B cell (primary cell): ENCODE data around the gene CCDC39. TPM values are rescaled to one million over a fixed set of nuclear protein-coding genes. Genes with fewer than 3 reads are reported as not detected.

Experiments used
- ATAC-seq: fragments of 200-7000 bp; cut with Tn5 transposase; one replicate; pipeline ENCODE4 v1.10.0; 2021; ENCODE audit warnings: low read depth, mild to moderate bottlenecking, moderate number of reproducible peaks, moderate library complexity
- CTCF ChIA-PET: fragments of 350-600 bp; sonication (Branson Sonifier 250); formaldehyde crosslinking; loops from one replicate; lab custom pipeline; 2021; ENCODE audit warnings: antibody characterized with exemption, inconsistent platforms; lab: Charles Lee
- POLR2A ChIA-PET: fragments of 350-600 bp; sonication (Branson Sonifier 250); formaldehyde crosslinking; loops from one replicate; lab custom pipeline; 2021; ENCODE audit warnings: antibody characterized with exemption; lab: Charles Lee
- DNase-seq: peaks from one replicate; pipeline ENCODE4 v3.0.0; 2013
- H2AFZ ChIP-seq: 2 replicates; pipeline ENCODE4 v1.6.1; 2012; ENCODE audit warnings: mild to moderate bottlenecking, low read depth, low read length; ENCODE audit not compliant: insufficient read depth, poor library complexity, severe bottlenecking
- H3K27ac ChIP-seq, 2 donors: 1 replicate in 1 of 2; 2 replicates in 1 of 2; pipeline ENCODE4 v1.5.1; 2012 to 2013; ENCODE audit warnings: low read length in 2 of 2, mild to moderate bottlenecking in 2 of 2, moderate library complexity in 1 of 2
- H3K27me3 ChIP-seq, 4 experiments: fragments of 200-600 bp in 1 of 4; sonication (generic) in 1 of 4; replicated peaks in 1 of 4; 1 replicate in 2 of 4; 2 replicates in 2 of 4; pipeline versions ENCODE4 v1.6.1 to v1.7.0; 2013 to 2016; ENCODE audit warnings: low read length in 3 of 4, mild to moderate bottlenecking in 2 of 4, mixed read lengths in 1 of 4, moderate library complexity in 1 of 4; ENCODE audit not compliant: insufficient read depth in 4 of 4, control insufficient read depth in 3 of 4; ENCODE audit errors: control extremely low read depth in 1 of 4
- H3K36me3 ChIP-seq, 2 experiments: replicated peaks in 1 of 2; 1 replicate in 1 of 2; 2 replicates in 1 of 2; pipeline versions ENCODE4 v1.6.1 to v1.7.1; 2013; ENCODE audit warnings: low read length in 1 of 2; ENCODE audit not compliant: insufficient read depth in 2 of 2, control insufficient read depth in 1 of 2; ENCODE audit errors: control extremely low read depth in 1 of 2, extremely low read depth in 1 of 2
- H3K4me1 ChIP-seq, 2 donors: fragments of 200-600 bp in 1 of 2; sonication (generic) in 1 of 2; 1 replicate in 1 of 2; 2 replicates in 1 of 2; pipeline versions ENCODE4 v1.5.1 to v1.6.1; 2013 to 2017; ENCODE audit warnings: low read length in 2 of 2; ENCODE audit not compliant: control insufficient read depth in 2 of 2, insufficient read depth in 2 of 2
- H3K4me2 ChIP-seq: replicated peaks from 2 replicates; pipeline ENCODE3; 2012; ENCODE audit warnings: mild to moderate bottlenecking, low read depth, low read length; ENCODE audit not compliant: poor library complexity, severe bottlenecking
- H3K4me3 ChIP-seq, 5 experiments: fragments of 200-600 bp in 1 of 5; sonication (generic) in 1 of 5; 1 replicate in 3 of 5; 2 replicates in 2 of 5; pipeline versions ENCODE4 v1.5.1 to v1.7.0; 2011 to 2016; ENCODE audit warnings: low read length in 4 of 5, mild to moderate bottlenecking in 4 of 5, low read depth in 2 of 5, control low read depth in 1 of 5, moderate library complexity in 1 of 5; ENCODE audit not compliant: insufficient read depth in 1 of 5; ENCODE audit errors: control extremely low read depth in 1 of 5, extremely low read depth in 1 of 5
- H3K79me2 ChIP-seq: fragments of 200-600 bp; sonication (generic); one replicate; pipeline ENCODE4 v1.6.0; 2016; ENCODE audit warnings: low read length; ENCODE audit not compliant: control insufficient read depth, insufficient read depth
- H3K9ac ChIP-seq: fragments of 200-600 bp; sonication (generic); 2 replicates; pipeline ENCODE4 v1.6.1; 2017; ENCODE audit warnings: mild to moderate bottlenecking, low read length, moderate library complexity
- H3K9me3 ChIP-seq, 3 donors: one replicate each; pipeline versions ENCODE4 v1.6.1 to v1.7.1; 2013; ENCODE audit warnings: low read length in 2 of 3; ENCODE audit not compliant: control insufficient read depth in 2 of 3, insufficient read depth in 1 of 3; ENCODE audit errors: control extremely low read depth in 1 of 3
- H4K20me1 ChIP-seq: 2 replicates; pipeline ENCODE4 v1.6.0; 2012; ENCODE audit warnings: mild to moderate bottlenecking, low read length; ENCODE audit not compliant: insufficient read depth, control insufficient read depth, poor library complexity, severe bottlenecking
- H3K27ac Mint-ChIP-seq: one replicate; pipeline ENCODE4 v1.8.0; 2021; ENCODE audit warnings: mixed read lengths
- H3K27me3 Mint-ChIP-seq: one replicate; pipeline ENCODE4 v1.8.0; 2021; ENCODE audit warnings: mixed read lengths
- H3K4me1 Mint-ChIP-seq: one replicate; pipeline ENCODE4 v1.8.0; 2021; ENCODE audit warnings: mixed read lengths
- H3K4me3 Mint-ChIP-seq: one replicate; pipeline ENCODE4 v1.8.0; 2021; ENCODE audit warnings: mixed read lengths
- H3K9me3 Mint-ChIP-seq: one replicate; pipeline ENCODE4 v1.8.0; 2022; ENCODE audit warnings: mixed read lengths; ENCODE audit not compliant: insufficient read depth
- EZH2 ChIP-seq: IDR thresholded peaks from 2 replicates; pipeline ENCODE4 v1.6.1; 2012; ENCODE audit warnings: borderline replicate concordance, low read depth, mild to moderate bottlenecking, moderate library complexity, low read length; ENCODE audit not compliant: insufficient read depth, poor library complexity, severe bottlenecking
- WGBS: methylation state at CpG from one replicate; pipeline ENCODE4 v1.1.5; 2013; ENCODE audit warnings: missing lambda C conversion rate; ENCODE audit not compliant: insufficient coverage; 5-methylcytosine and 5-hydroxymethylcytosine counted together
- intact Hi-C: fragments of 100-400 bp; cut with micrococcal nuclease; formaldehyde crosslinking; loops from one replicate; pipeline ENCODE4 v1.10.0; 2022
- polyA plus RNA-seq: library from polyadenylated mRNA; depleted of rRNA; stranded (reverse); fragments of >200 nt; gene quantifications from 2 replicates; pipeline ENCODE4 v1.2.3, GENCODE V29; 2012
- total RNA-seq, 2 donors: library from RNA; stranded (reverse); fragments of 120-200 nt in 1 of 2; gene quantifications; 1 replicate in 1 of 2; 2 replicates in 1 of 2; pipeline versions ENCODE4 v1.2.3 to v1.2.4, GENCODE V29; 2013 to 2022
- TF ChIP-seq, protein P1 (sequence below): fragments of 200-600 bp; IDR thresholded peaks from one replicate; pipeline ENCODE4 v1.8.0; 2022; ENCODE audit warnings: antibody characterized with exemption, mild to moderate bottlenecking

CCDC39 gene
- total and polyA plus RNA-seq, 2 donors (not counting 1 experiment from before 2014, with no cell fraction given): not detected

DNA sequence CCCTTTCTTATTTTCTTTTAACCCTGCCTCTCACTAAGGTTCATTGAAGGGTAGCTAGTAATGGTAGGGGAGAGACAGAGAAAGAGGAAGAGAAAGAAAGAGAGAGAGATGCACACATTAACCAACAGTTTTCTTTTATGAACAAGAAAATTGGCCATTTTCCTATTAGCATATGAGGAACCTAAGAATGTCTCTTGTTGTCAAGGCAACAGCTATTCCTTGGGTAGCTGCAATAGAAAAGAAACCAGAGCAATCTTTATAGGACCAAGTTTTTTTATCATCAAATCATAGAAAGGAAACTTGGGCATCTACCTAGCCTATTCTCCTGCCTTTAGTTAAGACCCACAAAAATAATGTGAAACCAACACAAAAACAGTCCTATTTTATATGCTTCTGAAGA lies 15.0 kb upstream of the CCDC39 start:
- Mint-ChIP-seq H3K4me3 (no peak overlapping the region), H3K9me3 (no peaks in the 10 kb centered on the region), H3K4me1 (no peaks in the 10 kb centered on the region), H3K27me3 (peaks cover 21% of the 10 kb centered on the region), H3K27ac (no peak overlapping the region)
- TF ChIP-seq, protein P1, sequence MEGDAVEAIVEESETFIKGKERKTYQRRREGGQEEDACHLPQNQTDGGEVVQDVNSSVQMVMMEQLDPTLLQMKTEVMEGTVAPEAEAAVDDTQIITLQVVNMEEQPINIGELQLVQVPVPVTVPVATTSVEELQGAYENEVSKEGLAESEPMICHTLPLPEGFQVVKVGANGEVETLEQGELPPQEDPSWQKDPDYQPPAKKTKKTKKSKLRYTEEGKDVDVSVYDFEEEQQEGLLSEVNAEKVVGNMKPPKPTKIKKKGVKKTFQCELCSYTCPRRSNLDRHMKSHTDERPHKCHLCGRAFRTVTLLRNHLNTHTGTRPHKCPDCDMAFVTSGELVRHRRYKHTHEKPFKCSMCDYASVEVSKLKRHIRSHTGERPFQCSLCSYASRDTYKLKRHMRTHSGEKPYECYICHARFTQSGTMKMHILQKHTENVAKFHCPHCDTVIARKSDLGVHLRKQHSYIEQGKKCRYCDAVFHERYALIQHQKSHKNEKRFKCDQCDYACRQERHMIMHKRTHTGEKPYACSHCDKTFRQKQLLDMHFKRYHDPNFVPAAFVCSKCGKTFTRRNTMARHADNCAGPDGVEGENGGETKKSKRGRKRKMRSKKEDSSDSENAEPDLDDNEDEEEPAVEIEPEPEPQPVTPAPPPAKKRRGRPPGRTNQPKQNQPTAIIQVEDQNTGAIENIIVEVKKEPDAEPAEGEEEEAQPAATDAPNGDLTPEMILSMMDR: no peak
- TF ChIP-seq EZH2: no peak
- ChIA-PET CTCF (no interaction called here), POLR2A (no interaction called here)
- Histone ChIP-seq H3K36me3 (no peaks in the 10 kb centered on the region), H2AFZ (no peak overlapping the region), H4K20me1 (no peaks in the 10 kb centered on the region), H3K4me1 (no peaks in the 10 kb centered on the region), H3K9me3 (no peaks in the 10 kb centered on the region), H3K9ac (no peak overlapping the region), H3K79me2 (no peaks in the 10 kb centered on the region), H3K27me3 (peaks cover 0 to 4% (median 0%) of the 10 kb centered on the region in 4 experiments), H3K4me3 (no peak overlapping the region), H3K27ac (no peak overlapping the region), H3K4me2 (no peak overlapping the region)
- DNase-seq: no peak
- ATAC-seq: no peak
- intact Hi-C loops: no loop called here

DNA sequence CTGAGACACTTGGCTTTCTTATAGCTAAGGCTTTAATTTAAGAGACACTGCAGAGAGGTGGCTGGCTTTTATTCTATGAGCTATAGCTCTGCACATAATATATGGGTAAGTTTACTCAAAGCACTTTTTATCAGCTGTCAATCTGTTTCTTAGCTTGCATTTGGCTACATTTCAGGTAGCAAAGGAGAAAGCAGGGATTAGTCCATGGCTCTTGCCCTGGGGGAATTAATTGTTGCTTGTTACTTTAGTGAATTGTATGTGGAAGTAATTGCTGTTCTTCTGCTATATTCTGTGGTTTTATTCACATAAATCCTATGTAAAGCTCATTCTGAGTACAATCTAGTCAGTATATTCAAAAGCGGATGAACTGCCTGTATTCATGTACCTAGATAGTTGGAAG lies 14.4 kb upstream of the CCDC39 start:
- H3K27me3 Mint-ChIP-seq: peaks cover 20% of the 10 kb centered on the region
- no peaks in the 10 kb centered on the region for H3K4me1 Mint-ChIP-seq
- WGBS: no CpG with 5 or more reads among the region's 1 CpG
- Histone ChIP-seq H3K4me3 (no peak overlapping the region), H2AFZ (no peak overlapping the region), H3K36me3 (no peaks in the 10 kb centered on the region), H3K27me3 (peaks cover 0 to 4% (median 0%) of the 10 kb centered on the region in 4 experiments), H3K4me1 (no peaks in the 10 kb centered on the region), H4K20me1 (no peaks in the 10 kb centered on the region), H3K4me2 (no peak overlapping the region), H3K27ac (no peak overlapping the region), H3K9ac (no peak overlapping the region), H3K9me3 (no peaks in the 10 kb centered on the region), H3K79me2 (no peaks in the 10 kb centered on the region)
- H3K9me3 Mint-ChIP-seq: no peaks in the 10 kb centered on the region
- intact Hi-C loops: no loop called here
- no peak for ATAC-seq
- POLR2A ChIA-PET: no interaction called here
- no peak overlapping the region for H3K27ac Mint-ChIP-seq
- H3K4me3 Mint-ChIP-seq: no peak overlapping the region
- TF ChIP-seq, protein P1: no peak
- no peak for TF ChIP-seq EZH2
- DNase-seq: no peak
- CTCF ChIA-PET: no interaction called here
